OCI-LY1 (cell line): ENCODE data around the gene LTBP2.

Experiments
- H2AFZ ChIP-seq: fragments of 200-600 bp; sonication (generic), shearing (Covaris generic); 2 replicates; pipeline ENCODE4 v1.6.0; 2014; ENCODE audit warnings: antibody characterized with exemption, mild to moderate bottlenecking, low read length
- H3F3A ChIP-seq: fragments of 200-600 bp; sonication (generic), shearing (Covaris generic); 2 replicates; pipeline ENCODE4 v1.6.0; 2014; ENCODE audit warnings: mild to moderate bottlenecking, antibody characterized with exemption, low read length, moderate library complexity; ENCODE audit not compliant: insufficient read depth
- H3K27ac ChIP-seq: fragments of 200-600 bp; sonication (generic); 2 replicates; pipeline ENCODE4 v1.5.1; 2014; ENCODE audit warnings: low read length, mixed run types, mild to moderate bottlenecking, low read depth; ENCODE audit not compliant: poor library complexity, severe bottlenecking
- H3K27me3 ChIP-seq: fragments of 200-600 bp; sonication (generic); 2 replicates; pipeline ENCODE4 v1.6.0; 2014; ENCODE audit warnings: antibody characterized with exemption, mild to moderate bottlenecking, low read length, moderate library complexity; ENCODE audit not compliant: insufficient read depth
- H3K36me3 ChIP-seq: fragments of 200-600 bp; sonication (generic); 2 replicates; pipeline ENCODE4 v1.6.1; 2014; ENCODE audit warnings: mild to moderate bottlenecking, antibody characterized with exemption, low read length, moderate library complexity, mixed read lengths; ENCODE audit not compliant: insufficient read depth
- H3K4me1 ChIP-seq: fragments of 200-600 bp; sonication (generic); 2 replicates; pipeline ENCODE4 v1.5.1; 2014; ENCODE audit warnings: mild to moderate bottlenecking, low read length, moderate library complexity; ENCODE audit not compliant: insufficient read depth, severe bottlenecking
- H3K4me2 ChIP-seq: fragments of 200-600 bp; sonication (generic), shearing (Covaris generic); 2 replicates; pipeline ENCODE4 v1.6.1; 2014; ENCODE audit warnings: low read length
- H3K4me3 ChIP-seq: fragments of 200-600 bp; sonication (generic); 2 replicates; pipeline ENCODE4 v1.5.1; 2014; ENCODE audit warnings: low read length, low read depth, mild to moderate bottlenecking, mixed read lengths; ENCODE audit not compliant: poor library complexity, severe bottlenecking
- H3K79me2 ChIP-seq: fragments of 200-600 bp; shearing (Covaris generic); 2 replicates; pipeline ENCODE4 v1.6.1; 2016; ENCODE audit warnings: mixed run types, low read length, mixed read lengths; ENCODE audit not compliant: insufficient read depth
- H3K9ac ChIP-seq: fragments of 200-600 bp; sonication (generic), shearing (Covaris generic); 2 replicates; pipeline ENCODE4 v1.6.1; 2014; ENCODE audit warnings: mild to moderate bottlenecking, low read length, mixed read lengths
- H3K9me2 ChIP-seq: fragments of 200-600 bp; sonication (generic), shearing (Covaris generic); 2 replicates; pipeline ENCODE4 v1.6.1; 2014; ENCODE audit warnings: low read depth, mild to moderate bottlenecking, low read length, mixed read lengths
- H3K9me3 ChIP-seq: fragments of 200-600 bp; shearing (Covaris generic); 2 replicates; pipeline ENCODE4 v1.6.1; 2014; ENCODE audit warnings: low read length, mixed read lengths
- H4K20me1 ChIP-seq: fragments of 200-600 bp; sonication (generic), shearing (Covaris generic); 2 replicates; pipeline ENCODE4 v1.6.0; 2016; ENCODE audit warnings: mild to moderate bottlenecking, low read length; ENCODE audit not compliant: insufficient read depth
- CTCF ChIP-seq: fragments of 200-600 bp; sonication (generic), shearing (Covaris generic); IDR thresholded peaks from 2 replicates; pipeline ENCODE4 v1.5.1; 2017; ENCODE audit warnings: mild to moderate bottlenecking, antibody characterized with exemption, low read length, moderate library complexity, mixed read lengths
- EZH2 ChIP-seq: fragments of 200-600 bp; sonication (generic), shearing (Covaris generic); IDR thresholded peaks from 2 replicates; pipeline ENCODE4 v1.8.0; 2017; ENCODE audit warnings: borderline replicate concordance, mixed run types, mild to moderate bottlenecking, antibody characterized with exemption, low read length, moderate library complexity, mixed read lengths

The LTBP2 gene

GRCh38 chr14:74584951-74585350 is 27.1 kb downstream of the LTBP2 start:
- Histone ChIP-seq H3K27ac (no peak overlapping the region), H3F3A (no peaks in the 10 kb centered on the region), H3K27me3 (no peaks in the 10 kb centered on the region), H2AFZ (no peak overlapping the region), H4K20me1 (no peaks in the 10 kb centered on the region), H3K36me3 (no peaks in the 10 kb centered on the region), H3K9me2 (no peaks in the 10 kb centered on the region), H3K4me3 (no peak overlapping the region), H3K4me1 (no peaks in the 10 kb centered on the region), H3K79me2 (no peaks in the 10 kb centered on the region), H3K9ac (no peak overlapping the region), H3K9me3 (no peaks in the 10 kb centered on the region), H3K4me2 (no peak overlapping the region)
- TF ChIP-seq CTCF (no peak), EZH2 (no peak)

- TF ChIP-seq EZH2 (no peak), CTCF (no peak)
- Histone ChIP-seq H2AFZ (no peak overlapping the region), H3K27me3 (no peaks in the 10 kb centered on the region), H3K4me3 (no peak overlapping the region), H3F3A (no peaks in the 10 kb centered on the region), H3K4me2 (no peak overlapping the region), H3K27ac (no peak overlapping the region), H3K79me2 (no peaks in the 10 kb centered on the region), H4K20me1 (no peaks in the 10 kb centered on the region), H3K9me2 (no peaks in the 10 kb centered on the region), H3K9ac (no peak overlapping the region), H3K9me3 (no peaks in the 10 kb centered on the region), H3K36me3 (no peaks in the 10 kb centered on the region), H3K4me1 (no peaks in the 10 kb centered on the region)
Observed at GRCh38 chr14:74583689-74584434, 28.2 kb downstream of the LTBP2 start.

DNA sequence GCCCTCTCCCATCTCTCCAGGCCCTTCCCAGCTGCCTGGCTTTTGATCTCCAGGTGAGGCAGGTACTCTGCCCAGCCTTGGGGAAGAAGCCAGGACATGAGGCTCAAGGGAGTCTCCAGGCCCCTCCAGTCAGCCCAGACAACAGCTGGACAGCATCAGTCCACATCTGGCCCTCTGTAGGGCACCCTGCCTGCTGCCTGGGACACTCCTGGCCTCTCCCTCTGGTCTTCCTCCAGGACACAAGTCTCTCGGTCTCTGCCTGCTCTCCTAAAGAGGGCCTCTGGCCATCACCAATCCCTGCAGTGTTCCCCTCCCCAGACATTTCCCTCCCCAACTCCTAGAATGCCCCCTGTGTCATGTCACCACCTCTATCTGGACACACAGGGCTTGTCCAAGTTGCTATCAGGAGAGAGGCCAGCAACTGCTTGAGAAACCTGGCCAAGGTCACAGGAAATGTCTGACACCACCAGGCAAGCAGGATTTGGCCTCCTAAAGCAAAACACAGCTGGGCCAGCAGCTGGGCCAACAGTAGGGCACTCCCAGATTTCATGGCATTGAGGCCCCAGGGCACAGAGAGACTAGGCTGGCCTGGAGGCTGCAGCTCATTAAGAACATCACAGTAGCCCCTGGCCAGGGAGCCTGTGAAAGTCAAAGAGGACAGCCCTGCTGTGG is 29.0 kb downstream of the LTBP2 start:
- no peak overlapping the region for H2AFZ ChIP-seq
- no peaks in the 10 kb centered on the region for H3K4me1 ChIP-seq
- H3K36me3 ChIP-seq, result no peaks in the 10 kb centered on the region
- no peak overlapping the region for H3K4me2 ChIP-seq
- H3K9ac ChIP-seq, result no peak overlapping the region
- no peaks in the 10 kb centered on the region for H4K20me1 ChIP-seq
- no peaks in the 10 kb centered on the region for H3K9me2 ChIP-seq
- TF ChIP-seq EZH2 (no peak), CTCF (no peak)
- H3K27ac ChIP-seq, result no peak overlapping the region
- no peak overlapping the region for H3K4me3 ChIP-seq
- no peaks in the 10 kb centered on the region for H3K27me3 ChIP-seq
- no peaks in the 10 kb centered on the region for H3K79me2 ChIP-seq
- H3K9me3 ChIP-seq, result no peaks in the 10 kb centered on the region
- H3F3A ChIP-seq, result no peaks in the 10 kb centered on the region
